DMS153 (cell line): ENCODE results near the gene EEPD1.

Experiments used
- DNase-seq: peaks from one replicate; lab custom pipeline; 2025; lab: John Stamatoyannopoulos, UW

The EEPD1 gene

GRCh38 chr7:36280840-36281812, 128.1 kb downstream of the EEPD1 start:
- peak; percentile 71 for DNase-seq

GRCh38 chr7:36281945-36282717, 129.1 kb downstream of the EEPD1 start:
- DNase-seq = no peak

- DNase-seq = no peak
Observed at GRCh38 chr7:36283181-36283580, 130.1 kb downstream of the EEPD1 start.

DNA sequence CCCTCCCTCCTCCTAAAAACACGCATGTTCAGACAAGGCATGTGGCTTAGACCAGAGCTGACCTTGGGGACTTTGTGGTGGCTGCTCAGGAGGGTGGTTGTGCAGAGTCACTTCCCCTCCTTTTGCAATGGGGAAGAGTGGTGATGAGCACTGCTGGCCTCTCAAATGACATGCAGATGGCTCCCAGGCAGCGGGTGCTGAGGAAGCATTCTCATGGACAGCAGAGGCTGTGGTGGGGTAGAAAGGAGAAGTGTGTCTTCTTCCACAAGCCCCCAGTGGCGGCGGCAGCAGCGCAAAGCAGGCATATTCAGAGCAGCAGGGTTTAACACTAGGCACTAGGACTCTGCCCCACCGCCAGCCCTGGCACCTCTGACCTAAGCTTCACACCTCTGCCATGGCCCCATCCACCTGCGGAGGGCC, 130.7 kb downstream of the EEPD1 start:
- DNase-seq = no peak

DNA sequence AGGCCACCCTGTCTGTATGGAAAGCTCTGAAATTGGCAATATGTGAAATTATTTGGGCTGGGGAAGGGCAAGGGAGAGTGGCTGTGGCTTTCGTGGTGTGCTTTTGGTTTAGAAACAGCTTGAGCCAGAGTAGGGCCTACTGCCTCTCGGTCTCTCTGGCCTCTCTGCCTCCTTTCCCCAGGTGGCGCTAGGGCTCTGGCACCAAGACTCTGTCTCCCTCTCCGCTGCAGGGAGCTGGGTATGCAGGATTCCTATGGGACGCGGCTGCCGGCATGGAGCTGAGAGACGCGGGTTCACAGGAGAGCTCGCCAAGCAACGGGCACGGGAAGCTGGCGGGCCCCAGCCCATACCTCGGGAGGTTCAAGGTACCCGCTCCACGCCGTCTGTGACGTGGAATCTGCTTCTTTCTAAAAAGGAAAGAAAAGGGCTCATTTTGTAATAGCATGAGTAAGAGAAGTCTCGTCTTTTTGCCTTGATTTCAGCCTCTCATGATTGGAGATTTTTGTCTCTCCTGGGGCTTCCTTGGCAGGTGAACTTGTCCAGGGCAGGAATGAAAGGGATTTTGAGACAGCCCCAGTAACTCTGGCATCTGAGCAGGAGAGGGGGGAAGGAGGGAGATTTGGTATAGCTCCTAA, 131.5 kb downstream of the EEPD1 start:
- no peak for DNase-seq

DNA sequence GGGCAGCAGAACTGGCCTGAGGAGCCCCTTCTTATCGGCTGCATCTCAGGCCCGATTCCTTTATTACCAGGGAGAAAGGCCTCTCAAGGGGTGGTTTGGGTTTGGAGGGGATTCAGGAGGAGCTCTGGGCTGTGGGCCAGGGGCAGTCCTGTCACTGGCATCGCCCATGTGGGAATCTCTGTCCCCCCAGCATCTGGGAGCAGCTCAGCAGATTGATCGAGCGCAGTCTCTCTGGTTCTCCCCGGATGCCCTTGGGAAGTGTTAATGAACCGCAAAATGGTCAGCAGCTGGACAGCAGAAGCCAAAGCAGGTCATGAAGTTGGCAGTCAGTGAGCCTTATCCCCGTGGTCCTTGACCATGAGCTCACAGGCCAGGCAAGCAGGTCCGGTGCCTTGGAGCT, 132.2 kb downstream of the EEPD1 start:
- DNase-seq = no peak

GRCh38 chr7:36286226-36286625, 133.2 kb downstream of the EEPD1 start:
- no peak for DNase-seq

GRCh38 chr7:36286688-36287087, 133.6 kb downstream of the EEPD1 start:
- no peak for DNase-seq

GRCh38 chr7:36287371-36288241, 134.6 kb downstream of the EEPD1 start:
- DNase-seq = peak; percentile 89

DNA sequence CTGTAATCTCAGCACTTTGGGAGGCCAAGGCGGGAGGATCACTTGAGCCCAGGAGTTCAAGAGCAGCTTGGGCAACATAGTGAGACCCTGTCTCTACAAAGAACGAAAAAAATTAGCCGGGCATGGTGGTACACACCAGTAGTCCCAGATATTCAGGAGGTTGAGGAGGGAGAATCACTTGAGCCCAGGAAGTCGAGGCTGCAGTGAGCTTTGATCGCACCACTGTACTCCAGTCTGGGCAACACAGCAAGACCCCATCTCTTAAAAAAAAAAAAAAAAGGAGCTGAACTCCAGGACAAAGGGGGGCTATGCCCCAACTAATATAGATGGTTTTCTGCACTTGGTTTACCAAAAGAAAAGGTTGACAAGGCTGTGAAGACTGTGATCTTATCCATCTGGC, 135.4 kb downstream of the EEPD1 start:
- DNase-seq = no peak

- DNase-seq = no peak
Observed at GRCh38 chr7:36289833-36290661, 137.0 kb downstream of the EEPD1 start.

DNA sequence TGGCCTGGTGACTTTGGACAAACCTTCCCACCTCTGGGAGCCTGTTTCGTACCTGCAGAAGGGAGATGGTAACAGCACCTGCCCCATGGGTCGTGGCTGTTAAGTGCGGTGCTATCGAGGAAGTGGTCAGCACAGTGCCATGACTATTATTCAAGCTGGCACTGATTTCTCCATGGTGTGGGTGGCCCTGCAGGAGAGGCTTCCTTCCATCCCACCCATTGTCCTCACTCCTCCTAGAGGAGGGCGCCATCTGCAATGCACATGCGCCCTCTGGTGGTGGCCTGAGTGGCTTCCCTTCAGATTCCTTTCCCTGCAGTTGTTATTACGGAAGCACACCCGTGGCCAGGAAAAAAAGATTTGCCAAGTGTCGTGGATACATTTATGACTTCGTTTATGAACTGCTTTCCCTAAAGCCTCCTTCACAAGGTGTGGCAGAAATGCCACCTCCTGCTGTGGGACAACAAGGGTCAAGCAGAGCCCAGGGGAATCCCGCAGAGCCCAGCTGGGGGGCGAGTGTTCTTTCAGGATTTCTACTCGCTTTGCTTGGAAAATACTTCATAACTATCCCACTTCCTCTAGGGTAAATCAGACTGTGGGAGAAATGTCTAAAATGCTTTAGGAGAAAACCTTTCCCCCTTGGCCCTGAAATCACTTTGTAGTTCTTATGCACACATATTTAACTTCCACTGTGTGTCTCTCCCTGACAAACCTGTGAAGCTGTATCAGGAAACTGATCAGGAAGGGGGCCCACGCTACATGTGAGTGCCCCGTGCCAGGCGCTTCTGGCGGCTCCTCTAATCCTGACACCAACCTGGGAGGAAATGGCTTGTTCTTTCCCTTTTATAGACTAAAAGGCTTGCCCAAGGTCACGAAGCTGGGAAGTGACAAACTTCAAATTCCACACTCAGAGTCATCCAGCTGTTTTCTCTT, 138.6 kb downstream of the EEPD1 start:
- peak; percentile 76 for DNase-seq

- no peak for DNase-seq
Observed at GRCh38 chr7:36295090-36295489, 142.0 kb downstream of the EEPD1 start.

GRCh38 chr7:36296284-36296683, 143.2 kb downstream of the EEPD1 start:
- DNase-seq = no peak

DNA sequence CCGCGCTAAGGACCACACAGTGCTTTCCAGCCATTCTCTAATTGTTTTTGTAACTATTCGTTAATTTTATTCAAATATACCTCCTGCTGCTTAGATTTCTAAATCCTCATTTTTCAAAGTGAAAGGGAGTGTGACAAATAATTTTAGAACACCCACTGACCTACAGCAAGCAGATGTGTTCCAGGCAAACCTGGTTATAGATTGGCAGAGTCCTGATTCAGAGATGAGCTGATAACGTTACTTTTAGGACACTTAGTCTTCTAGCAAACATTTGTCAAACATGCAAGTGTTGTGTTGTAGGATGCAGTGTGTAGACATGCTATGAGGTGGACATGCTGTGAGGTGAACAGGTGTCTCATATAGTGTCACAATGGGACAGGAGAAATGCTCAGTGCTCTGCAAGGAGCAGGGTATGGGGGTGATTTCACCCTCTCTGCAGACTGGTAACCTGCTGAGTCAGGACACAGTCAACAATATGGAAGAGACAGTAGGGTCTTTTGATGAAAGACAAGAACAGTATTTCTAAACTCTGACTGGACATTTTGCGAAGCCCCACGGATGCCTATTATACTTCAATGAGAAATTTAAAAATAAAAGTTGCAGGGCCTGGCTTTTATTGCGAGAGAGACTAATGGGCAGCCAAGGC, 144.4 kb downstream of the EEPD1 start:
- no peak for DNase-seq

DNA sequence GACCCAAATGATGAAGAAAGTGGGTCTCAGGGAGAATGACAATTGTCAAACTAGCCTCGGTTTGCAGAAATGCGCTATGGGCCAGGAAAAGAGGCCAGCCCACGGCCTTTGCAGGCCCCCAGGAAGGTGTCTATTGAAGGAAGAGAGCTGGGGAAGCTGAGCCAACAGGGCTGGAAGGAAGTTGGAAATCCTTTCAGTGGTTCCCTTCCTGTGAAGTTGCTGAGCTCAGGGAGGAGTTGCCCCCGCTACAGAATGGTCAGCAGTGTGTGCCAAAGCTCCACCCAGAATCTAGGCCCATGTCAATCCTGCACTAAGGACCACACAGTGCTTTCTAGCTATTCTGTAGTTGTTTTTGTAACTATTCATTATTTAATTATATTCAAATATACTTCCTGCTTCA, 145.1 kb downstream of the EEPD1 start:
- no peak for DNase-seq

DNA sequence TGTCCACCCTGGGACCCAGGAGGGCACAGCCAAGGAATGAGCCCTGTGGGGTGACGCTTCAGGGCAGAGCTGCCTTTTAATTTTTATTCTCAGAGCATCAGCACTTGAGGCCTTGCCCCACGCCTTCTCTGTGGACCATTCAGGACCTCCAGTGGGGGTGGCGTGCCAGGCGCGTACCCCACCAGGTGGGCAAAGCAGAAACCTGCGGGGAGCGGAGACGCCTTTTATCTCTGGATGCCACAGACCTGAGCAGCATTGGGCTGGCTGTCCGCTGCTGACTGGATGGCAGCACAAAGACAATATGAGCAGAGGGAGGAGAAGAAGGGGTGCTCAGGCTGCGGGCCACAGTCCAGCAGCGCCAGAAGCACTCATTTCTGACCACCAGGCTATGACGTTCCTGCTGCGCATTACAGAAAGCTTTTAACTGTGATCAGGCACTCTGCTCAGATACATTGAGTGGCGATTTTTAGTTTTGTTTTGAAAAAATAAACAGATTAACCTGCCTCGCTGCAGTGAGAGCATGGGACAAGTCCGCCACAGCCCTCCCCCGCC, 146.2 kb downstream of the EEPD1 start:
- no peak for DNase-seq

GRCh38 chr7:36299823-36300341, 146.8 kb downstream of the EEPD1 start:
- no peak for DNase-seq
